Measurements from ENCODE around the gene TRIOBP.
A peak's percentile ranks its signal among the peaks of the same experiment; 100 is the strongest.

Gene TRIOBP

GRCh38 chr22:37823134-37823985 lies 126.5 kb downstream of the TRIOBP start, which contains the start of gene GALR3:
Gene GALR3, plus strand, starts transcription at chr22:37823382. Its CDS starts 25 bp downstream, at chr22:37823407.
- H3K4me3 ChIP-seq (ENCODE audit: low read length): no peak within 1 kb of the TSS
- TF ChIP-seq CTCF (IDR thresholded peaks at IDR 0.05; ENCODE audit: insufficient read depth, low read depth, low read length, missing control alignments): no peak

GRCh38 chr22:37824674-37825641 lies 128.1 kb downstream of the TRIOBP start:
- no peak overlapping the region for H3K4me3 ChIP-seq (ENCODE audit: low read length)
- TF ChIP-seq CTCF (IDR thresholded peaks at IDR 0.05; ENCODE audit: insufficient read depth, low read depth, low read length, missing control alignments): no peak
- peak; percentile 67 for DNase-seq (ENCODE audit: low read depth)

More at GRCh38 chr22:37823134-37823985, 126.5 kb downstream of the TRIOBP start, which contains the start of gene GALR3:
- no peak for DNase-seq (ENCODE audit: low read depth)

Measured in epithelial cell of esophagus (primary cell).